ENCODE data around the gene BGLAP. TPM values are rescaled to one million over a fixed set of nuclear protein-coding genes. Genes with fewer than 3 reads are reported as not detected.

The BGLAP gene
- polyA plus RNA-seq, 3 donors = 2.2 TPM; not detected in 2

DNA sequence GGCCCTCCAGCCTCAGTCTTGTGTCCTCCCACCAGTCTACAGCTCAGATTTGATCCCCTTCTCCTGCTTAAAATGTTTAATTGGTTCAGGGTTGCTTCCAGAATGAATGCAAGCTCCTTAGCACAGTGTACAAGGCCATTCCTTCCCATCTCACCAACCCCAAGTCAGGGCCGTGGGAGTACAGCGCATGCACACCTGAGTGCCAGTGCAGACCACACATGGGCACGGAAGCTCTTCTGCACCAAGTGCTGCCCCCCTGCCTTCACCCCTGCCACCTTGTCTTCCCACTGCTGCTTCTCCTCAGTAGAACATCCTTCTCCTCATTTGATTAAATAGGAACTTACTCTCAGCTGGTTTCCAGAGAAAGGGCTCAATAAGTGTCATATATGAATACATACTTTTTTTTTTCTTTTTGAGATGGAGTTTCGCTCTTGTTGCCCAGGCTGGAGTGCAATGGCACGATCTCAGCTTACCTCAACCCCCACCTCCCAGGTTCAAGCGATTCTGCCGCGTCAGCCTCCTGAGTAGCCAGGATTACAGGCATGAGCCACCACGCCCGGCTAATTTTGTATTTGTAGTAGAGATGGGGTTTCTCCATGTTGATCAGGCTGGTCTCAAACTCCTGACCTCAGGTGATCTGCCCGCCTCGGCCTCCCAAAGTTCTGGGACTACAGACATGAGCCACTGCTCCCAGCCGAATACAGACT, 19.8 kb upstream of the BGLAP start:
- DNase-seq = no peak
- Histone ChIP-seq H3K9me3 (replicated peaks in 1 of 2; ENCODE audit: control insufficient read depth in 1 of 2, insufficient read depth in 1 of 2, low read length in 2 of 2) (no peaks in the 10 kb centered on the region), H3K27me3 (ENCODE audit: control insufficient read depth in 2 of 2, insufficient read depth in 2 of 2, low read length in 2 of 2) (no peaks in the 10 kb centered on the region), H3K4me1 (ENCODE audit: control insufficient read depth in 1 of 2, insufficient read depth in 2 of 2, low read length in 2 of 2) (peaks cover 22 to 24% of the 10 kb centered on the region in 2 donors), H3K4me2 (replicated peaks; ENCODE audit: extremely low read depth, low read length, poor library complexity, severe bottlenecking) (no peak overlapping the region), H3K4me3 (replicated peaks in 1 of 3; ENCODE audit: low read depth in 2 of 3, low read length in 3 of 3) (no peak overlapping the region), H3K27ac (ENCODE audit: low read depth in 1 of 2, low read length in 2 of 2) (peak overlapping the region in 1 of 2 donors; percentile 20), H4K20me1 (ENCODE audit: insufficient read depth, low read length) (no peaks in the 10 kb centered on the region), H3K9ac (ENCODE audit: insufficient read depth, low read length, poor library complexity, severe bottlenecking) (no peak overlapping the region), H3K79me2 (ENCODE audit: insufficient read depth, low read length) (peaks cover 24% of the 10 kb centered on the region), H2AFZ (ENCODE audit: insufficient read depth, low read depth, low read length, poor library complexity, severe bottlenecking) (no peak overlapping the region), H3K36me3 (replicated peaks in 1 of 2; ENCODE audit: control insufficient read depth in 1 of 2, insufficient read depth in 2 of 2, low read length in 2 of 2) (peaks cover 43 to 53% of the 10 kb centered on the region in 2 donors)
- H3K36me3 Mint-ChIP-seq = peaks cover 53 to 63% of the 10 kb centered on the region in 2 donors
- no peaks in the 10 kb centered on the region for H3K27me3 Mint-ChIP-seq (ENCODE audit: low read depth in 3 of 3)
- no peak for TF ChIP-seq CTCF (IDR thresholded peaks at IDR 0.05)
- H3K9me3 Mint-ChIP-seq = no peaks in the 10 kb centered on the region
- H3K4me3 Mint-ChIP-seq = no peak overlapping the region
- WGBS (ENCODE audit: insufficient coverage) = 94% methylated on average over 6 of the region's 13 CpGs
- intact Hi-C loops (cut with micrococcal nuclease) = no loop called here
- H3K4me1 Mint-ChIP-seq = peaks cover 22% of the 10 kb centered on the region
- H3K27ac Mint-ChIP-seq = peak overlapping the region in 3 of 7 donors; percentile 1 to 62 (median 26)

DNA sequence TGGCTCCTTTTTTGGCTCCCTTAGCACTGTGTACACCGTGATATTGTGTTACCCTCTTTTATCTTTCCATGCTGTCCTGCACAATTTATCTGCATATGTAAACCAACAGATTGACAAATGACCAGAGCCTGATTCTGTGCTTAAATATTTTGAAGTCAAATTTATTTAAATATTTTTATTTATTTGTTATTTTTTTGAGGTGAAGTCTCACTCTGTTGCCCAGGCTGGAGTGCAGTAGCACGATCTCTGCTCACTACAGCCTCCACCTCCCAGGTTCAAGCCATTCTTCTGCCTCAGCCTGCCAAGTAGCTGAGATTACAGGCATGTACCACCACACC, 16.3 kb upstream of the BGLAP start:
- Mint-ChIP-seq H3K4me3 (no peak overlapping the region), H3K27ac (peak overlapping the region in 4 of 7 donors; percentile 6 to 53 (median 29)), H3K36me3 (peaks cover 63 to 73% of the 10 kb centered on the region in 2 donors), H3K4me1 (peaks cover 4% of the 10 kb centered on the region), H3K27me3 (ENCODE audit: low read depth in 3 of 3) (no peaks in the 10 kb centered on the region), H3K9me3 (peaks cover 0 to 1% (median 0%) of the 10 kb centered on the region in 7 donors)
- no peaks in the 10 kb centered on the region for H3K4me1 ChIP-seq (ENCODE audit: control insufficient read depth in 1 of 2, insufficient read depth in 2 of 2, low read length in 2 of 2)
- DNase-seq = no peak
- intact Hi-C loops (cut with micrococcal nuclease) = loop anchor here (2.0 to 5.0 kb wide), 4 partner anchors 77 to 135 kb away; no protein-coding TSS in a partner anchor
- no peaks in the 10 kb centered on the region for H4K20me1 ChIP-seq (ENCODE audit: insufficient read depth, low read length)
- H2AFZ ChIP-seq (ENCODE audit: insufficient read depth, low read depth, low read length, poor library complexity, severe bottlenecking) = no peak overlapping the region
- no peaks in the 10 kb centered on the region for H3K27me3 ChIP-seq (ENCODE audit: control insufficient read depth in 2 of 2, insufficient read depth in 2 of 2, low read length in 2 of 2)
- peaks cover 5% of the 10 kb centered on the region for H3K79me2 ChIP-seq (ENCODE audit: insufficient read depth, low read length)
- no peak overlapping the region for H3K4me2 ChIP-seq (replicated peaks; ENCODE audit: extremely low read depth, low read length, poor library complexity, severe bottlenecking)
- no peak overlapping the region for H3K4me3 ChIP-seq (replicated peaks in 1 of 3; ENCODE audit: low read depth in 2 of 3, low read length in 3 of 3)
- TF ChIP-seq CTCF (IDR thresholded peaks at IDR 0.05) = peak; percentile 31
- no peak overlapping the region for H3K9ac ChIP-seq (ENCODE audit: insufficient read depth, low read length, poor library complexity, severe bottlenecking)
- peaks cover 49 to 73% of the 10 kb centered on the region in 2 donors for H3K36me3 ChIP-seq (replicated peaks in 1 of 2; ENCODE audit: control insufficient read depth in 1 of 2, insufficient read depth in 2 of 2, low read length in 2 of 2)
- H3K9me3 ChIP-seq (replicated peaks in 1 of 2; ENCODE audit: control insufficient read depth in 1 of 2, insufficient read depth in 1 of 2, low read length in 2 of 2) = no peaks in the 10 kb centered on the region
- WGBS (ENCODE audit: insufficient coverage) = no CpG with 5 or more reads among the region's 2 CpGs
- no peak overlapping the region for H3K27ac ChIP-seq (ENCODE audit: low read depth in 1 of 2, low read length in 2 of 2)

Data from CD14-positive monocyte (primary cell).